ENCODE data around the gene HEXD.

HEXD gene

DNA sequence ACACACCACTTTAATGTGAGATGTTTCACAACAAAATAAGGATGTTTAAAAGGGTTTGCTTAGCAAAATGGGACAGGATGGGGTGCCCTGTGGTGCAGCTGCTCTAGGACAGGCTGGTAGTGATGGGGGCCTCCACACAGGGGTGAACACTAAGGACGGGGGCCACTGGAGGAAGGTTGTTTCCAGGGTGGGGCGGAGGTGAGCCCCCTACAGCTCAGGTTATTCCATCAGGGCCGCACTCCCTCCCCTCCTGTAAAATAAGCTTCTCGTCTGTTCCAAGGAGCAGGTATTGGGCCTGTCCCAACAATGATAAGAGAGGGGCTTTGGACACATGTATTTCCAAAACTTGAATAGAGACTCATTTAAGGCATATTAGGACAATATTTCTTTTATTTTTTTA is 1.9 kb upstream of the HEXD start:
- TF ChIP-seq, protein P1, sequence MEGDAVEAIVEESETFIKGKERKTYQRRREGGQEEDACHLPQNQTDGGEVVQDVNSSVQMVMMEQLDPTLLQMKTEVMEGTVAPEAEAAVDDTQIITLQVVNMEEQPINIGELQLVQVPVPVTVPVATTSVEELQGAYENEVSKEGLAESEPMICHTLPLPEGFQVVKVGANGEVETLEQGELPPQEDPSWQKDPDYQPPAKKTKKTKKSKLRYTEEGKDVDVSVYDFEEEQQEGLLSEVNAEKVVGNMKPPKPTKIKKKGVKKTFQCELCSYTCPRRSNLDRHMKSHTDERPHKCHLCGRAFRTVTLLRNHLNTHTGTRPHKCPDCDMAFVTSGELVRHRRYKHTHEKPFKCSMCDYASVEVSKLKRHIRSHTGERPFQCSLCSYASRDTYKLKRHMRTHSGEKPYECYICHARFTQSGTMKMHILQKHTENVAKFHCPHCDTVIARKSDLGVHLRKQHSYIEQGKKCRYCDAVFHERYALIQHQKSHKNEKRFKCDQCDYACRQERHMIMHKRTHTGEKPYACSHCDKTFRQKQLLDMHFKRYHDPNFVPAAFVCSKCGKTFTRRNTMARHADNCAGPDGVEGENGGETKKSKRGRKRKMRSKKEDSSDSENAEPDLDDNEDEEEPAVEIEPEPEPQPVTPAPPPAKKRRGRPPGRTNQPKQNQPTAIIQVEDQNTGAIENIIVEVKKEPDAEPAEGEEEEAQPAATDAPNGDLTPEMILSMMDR (IDR thresholded peaks at IDR 0.05) = no peak

DNA sequence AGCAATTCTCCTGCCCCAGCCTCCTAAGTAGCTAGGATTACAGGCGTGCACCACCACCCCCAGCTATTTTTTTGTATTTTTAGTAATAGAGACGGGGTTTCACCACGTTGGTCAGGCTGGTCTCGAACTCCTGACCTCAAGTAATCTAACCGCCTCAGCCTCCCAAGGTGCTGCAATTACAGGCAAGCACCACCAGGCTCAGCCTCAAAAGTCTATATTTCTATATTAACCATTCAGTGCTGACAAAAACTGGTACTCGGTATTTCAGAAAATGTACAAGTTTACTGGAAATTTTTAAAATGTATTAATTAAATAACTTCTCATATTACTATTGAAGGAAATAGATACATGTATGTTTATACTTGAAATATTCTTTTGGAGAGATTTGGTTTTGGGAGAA is 1.4 kb upstream of the HEXD start:
- TF ChIP-seq, protein P1 (IDR thresholded peaks at IDR 0.05) = no peak

DNA sequence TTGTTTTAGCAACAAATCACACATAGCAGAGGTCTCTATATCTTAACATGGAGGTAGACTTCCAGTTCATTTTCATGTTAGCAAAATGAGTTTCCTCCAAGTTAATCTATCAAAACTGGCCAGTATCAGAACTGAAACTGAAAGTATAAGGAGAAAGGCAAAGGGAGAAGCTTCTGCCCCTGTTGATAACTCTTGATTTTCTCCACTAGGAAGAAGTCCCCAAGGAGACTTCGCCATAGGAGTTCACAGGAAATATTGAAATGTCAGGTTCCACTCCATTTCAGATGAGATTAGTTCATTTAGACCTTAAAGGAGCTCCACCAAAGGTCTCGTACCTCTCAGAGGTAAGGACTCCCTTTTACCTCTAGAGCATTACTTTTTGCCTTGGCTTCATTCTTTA is 1.4 kb downstream of the HEXD start:
- TF ChIP-seq, protein P1 (IDR thresholded peaks at IDR 0.05) = no peak

DNA sequence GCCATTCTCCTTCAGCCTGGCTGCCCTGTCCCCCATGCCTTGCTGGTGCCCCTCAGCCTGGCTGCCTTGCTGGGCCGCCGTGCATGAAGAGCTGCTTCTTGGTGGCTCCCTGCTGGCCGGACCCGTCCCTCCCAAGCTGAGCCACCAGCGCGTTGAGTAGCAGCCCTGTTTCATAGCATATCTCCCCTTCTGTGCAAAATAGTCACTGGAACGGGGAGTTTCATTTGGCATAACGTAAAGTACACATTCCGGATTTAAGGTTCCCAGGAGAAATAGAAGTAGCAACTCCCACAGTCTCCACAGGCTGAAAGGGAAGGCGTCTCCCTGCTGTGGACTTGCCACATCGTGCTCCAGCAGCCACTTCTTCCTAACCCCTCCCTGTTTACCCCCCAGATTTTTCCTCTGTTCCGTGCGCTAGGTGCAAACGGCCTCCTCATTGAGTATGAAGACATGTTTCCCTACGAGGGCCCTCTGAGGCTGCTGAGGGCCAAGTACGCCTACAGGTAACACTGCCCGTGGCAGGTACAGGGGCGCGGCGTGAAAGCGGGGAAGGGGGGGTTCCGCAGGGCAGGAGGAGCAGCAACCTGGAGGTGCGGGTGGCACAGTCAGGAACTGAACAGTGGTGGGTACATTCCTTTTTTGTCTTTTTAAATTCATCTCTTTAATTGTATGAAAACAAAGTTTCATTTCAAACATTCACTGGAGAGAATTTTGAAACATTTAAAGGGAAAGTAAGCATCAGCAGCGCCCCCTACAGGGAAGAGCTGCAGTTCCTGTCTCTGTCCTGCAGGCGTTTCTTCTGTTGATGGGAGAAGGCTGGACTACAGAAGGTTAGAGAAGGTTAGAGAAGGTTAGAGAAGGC is 6.1 kb downstream of the HEXD start:
- TF ChIP-seq, protein P1 (IDR thresholded peaks at IDR 0.05) = peak; percentile 70

DNA sequence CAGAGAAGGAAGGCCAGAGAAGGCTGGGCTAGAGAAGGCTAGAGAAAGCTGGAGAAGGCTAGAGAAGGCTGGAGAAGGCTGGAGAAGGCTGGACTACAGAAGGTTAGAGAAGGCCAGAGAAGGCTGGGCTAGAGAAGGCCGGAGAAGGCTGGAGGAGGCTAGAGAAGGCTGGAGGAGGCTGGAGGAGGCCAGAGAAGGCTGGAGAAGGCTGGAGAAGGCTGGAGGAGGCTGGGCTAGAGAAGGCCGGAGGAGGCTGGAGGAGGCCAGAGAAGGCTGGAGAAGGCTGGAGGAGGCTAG is 6.7 kb downstream of the HEXD start:
- TF ChIP-seq, protein P1 (IDR thresholded peaks at IDR 0.05) = 0 out of 2 replicates have a peak, but pooled peaks have one; percentile 12

DNA sequence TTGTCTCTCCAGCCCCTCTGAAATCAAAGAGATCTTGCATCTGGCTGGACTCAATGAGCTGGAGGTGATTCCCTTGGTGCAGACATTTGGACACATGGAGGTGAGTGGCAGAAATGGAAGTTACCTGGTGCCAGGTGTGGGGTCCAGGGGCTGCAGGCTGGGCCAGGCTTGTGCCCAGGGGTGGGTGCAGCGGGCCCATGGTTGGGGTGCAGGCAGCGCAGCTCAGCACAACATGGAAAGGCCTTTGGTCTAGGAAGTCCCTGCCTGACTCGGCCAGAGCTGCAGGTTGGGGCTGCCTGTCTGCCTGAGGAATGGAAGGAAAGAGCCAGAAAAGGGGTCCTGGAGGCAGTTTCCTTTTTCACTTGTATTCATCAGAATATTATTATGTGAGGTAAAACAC is 10.4 kb downstream of the HEXD start:
- TF ChIP-seq, protein P1 (IDR thresholded peaks at IDR 0.05) = no peak

DNA sequence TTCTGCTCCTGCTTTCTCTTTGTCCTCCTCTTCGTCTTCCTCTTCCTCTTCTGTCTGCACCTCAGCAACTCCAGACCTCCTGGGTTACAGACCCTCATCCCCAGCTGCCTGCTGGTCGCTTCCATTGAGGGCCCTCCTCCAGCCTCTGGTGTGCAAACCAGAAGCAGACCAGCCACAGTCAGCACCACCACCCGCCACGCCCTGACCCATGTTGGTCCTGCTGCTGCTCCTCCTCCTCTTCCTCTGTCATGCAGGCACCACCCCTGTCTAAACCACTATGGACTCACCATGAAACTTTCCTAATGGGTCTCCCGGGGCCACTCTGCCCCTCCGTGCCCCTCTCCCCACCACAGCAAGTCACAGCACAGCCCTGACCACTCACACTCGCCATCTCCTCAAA is 11.7 kb downstream of the HEXD start:
- TF ChIP-seq, protein P1 (IDR thresholded peaks at IDR 0.05) = no peak

DNA sequence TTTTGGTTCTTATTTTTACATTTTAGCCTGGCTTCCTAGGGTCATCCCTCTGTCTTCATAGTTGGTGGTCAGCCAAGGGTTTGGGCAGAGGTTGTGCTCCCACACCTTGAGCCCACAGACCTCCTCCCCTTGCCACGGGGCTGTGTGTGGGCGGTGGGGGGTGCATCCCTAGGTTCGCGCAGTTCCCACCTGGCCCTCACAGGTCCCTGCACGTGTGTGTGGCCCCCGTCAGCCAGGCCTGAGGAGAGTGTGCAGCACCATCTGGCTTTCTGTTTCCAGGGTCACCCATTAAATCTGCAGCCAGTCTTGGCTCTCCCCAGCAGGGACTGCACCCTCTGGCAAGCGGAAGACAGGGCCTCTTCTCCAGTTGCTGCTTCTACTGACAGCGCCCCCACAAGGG is 13.9 kb downstream of the HEXD start:
- TF ChIP-seq, protein P1 (IDR thresholded peaks at IDR 0.05) = no peak
